ENCODE results near the gene COG6. TPM values are rescaled to one million over a fixed set of nuclear protein-coding genes. Genes with fewer than 3 reads are reported as not detected.

COG6 gene
- polyA plus RNA-seq, 1 of the 3 experiments (the other 2 are of a cell fraction) = 13.1 TPM

GRCh38 chr13:39684531-39685137, 29.2 kb downstream of the COG6 start:
- POLR2A ChIA-PET = no interaction called here
- H3K36me3 ChIP-seq (replicated peaks in 1 of 2; ENCODE audit: control insufficient read depth in 1 of 2, insufficient read depth in 2 of 2, low read length in 1 of 2) = peaks cover 35 to 42% of the 10 kb centered on the region in 2 experiments

DNA sequence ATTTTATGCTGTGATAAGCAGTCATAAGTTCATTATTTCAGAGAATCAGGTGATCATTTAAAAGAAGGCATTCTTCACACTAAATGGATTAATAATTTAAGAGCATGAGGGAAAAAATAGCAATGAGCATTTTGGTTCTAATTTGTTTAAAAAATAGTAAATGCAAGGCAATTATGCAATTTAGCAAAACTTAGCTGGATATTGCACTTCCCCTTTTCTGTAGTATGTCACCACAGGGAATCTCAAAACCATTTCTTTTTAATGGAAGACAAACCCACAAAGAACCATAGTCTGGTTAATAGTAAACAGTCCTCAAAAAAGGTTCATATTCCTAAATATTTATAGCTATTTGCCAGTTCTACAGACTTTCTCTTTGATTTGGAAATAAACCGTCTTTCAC, 30.2 kb downstream of the COG6 start:
- Histone ChIP-seq H3K9me3 (no peaks in the 10 kb centered on the region), H3K27me3 (ENCODE audit: insufficient read depth) (no peaks in the 10 kb centered on the region), H3K79me2 (ENCODE audit: insufficient read depth) (no peaks in the 10 kb centered on the region), H3K4me2 (no peak overlapping the region), H3K27ac (ENCODE audit: low read depth in 2 of 2, low read length in 1 of 2) (no peak overlapping the region), H3K36me3 (replicated peaks in 1 of 2; ENCODE audit: control insufficient read depth in 1 of 2, insufficient read depth in 2 of 2, low read length in 1 of 2) (peaks cover 32 to 39% of the 10 kb centered on the region in 2 experiments), H3K4me3 (ENCODE audit: low read depth in 2 of 2, low read length in 1 of 2) (no peak overlapping the region), H3F3A (replicated peaks; ENCODE audit: insufficient read depth) (peaks cover 14% of the 10 kb centered on the region), H2AFZ (ENCODE audit: low read depth) (no peak overlapping the region), H4K20me1 (ENCODE audit: insufficient read depth) (no peaks in the 10 kb centered on the region), H3K4me1 (ENCODE audit: control insufficient read depth in 1 of 2, insufficient read depth in 2 of 2, low read depth in 1 of 2, low read length in 1 of 2) (no peaks in the 10 kb centered on the region; a peak in 1 of 4 replicates), H3K9me2 (no peaks in the 10 kb centered on the region), H3K9ac (no peak overlapping the region)
- DNase-seq = no peak
- ChIA-PET POLR2A (no interaction called here), CTCF (interaction anchor here (0.6 to 3.9 kb wide), 19 partner anchors 11 to 1092 kb away, joined by 3 to 19 read pairs (median 4); no protein-coding TSS in a partner anchor)
- 92% methylated on average over 1 of the region's 1 CpG for WGBS (ENCODE audit: low lambda C conversion rate)
- TF ChIP-seq EP300 (IDR thresholded peaks at IDR 0.05; ENCODE audit: borderline replicate concordance in 1 of 2, low read depth in 1 of 2, low read length in 1 of 2) (no peak), RCOR1 (IDR thresholded peaks at IDR 0.05; ENCODE audit: low read length) (no peak), CTCF (IDR thresholded peaks at IDR 0.05) (no peak), YY1 (IDR thresholded peaks at IDR 0.05; ENCODE audit: low read depth) (no peak), FOSL2 (IDR thresholded peaks at IDR 0.05; ENCODE audit: borderline replicate concordance, low read depth) (no peak)
- TF ChIP-seq, protein P1, sequence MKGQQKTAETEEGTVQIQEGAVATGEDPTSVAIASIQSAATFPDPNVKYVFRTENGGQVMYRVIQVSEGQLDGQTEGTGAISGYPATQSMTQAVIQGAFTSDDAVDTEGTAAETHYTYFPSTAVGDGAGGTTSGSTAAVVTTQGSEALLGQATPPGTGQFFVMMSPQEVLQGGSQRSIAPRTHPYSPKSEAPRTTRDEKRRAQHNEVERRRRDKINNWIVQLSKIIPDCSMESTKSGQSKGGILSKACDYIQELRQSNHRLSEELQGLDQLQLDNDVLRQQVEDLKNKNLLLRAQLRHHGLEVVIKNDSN (IDR thresholded peaks at IDR 0.05; ENCODE audit: borderline replicate concordance, low read depth) = no peak
- TF ChIP-seq, protein P2, sequence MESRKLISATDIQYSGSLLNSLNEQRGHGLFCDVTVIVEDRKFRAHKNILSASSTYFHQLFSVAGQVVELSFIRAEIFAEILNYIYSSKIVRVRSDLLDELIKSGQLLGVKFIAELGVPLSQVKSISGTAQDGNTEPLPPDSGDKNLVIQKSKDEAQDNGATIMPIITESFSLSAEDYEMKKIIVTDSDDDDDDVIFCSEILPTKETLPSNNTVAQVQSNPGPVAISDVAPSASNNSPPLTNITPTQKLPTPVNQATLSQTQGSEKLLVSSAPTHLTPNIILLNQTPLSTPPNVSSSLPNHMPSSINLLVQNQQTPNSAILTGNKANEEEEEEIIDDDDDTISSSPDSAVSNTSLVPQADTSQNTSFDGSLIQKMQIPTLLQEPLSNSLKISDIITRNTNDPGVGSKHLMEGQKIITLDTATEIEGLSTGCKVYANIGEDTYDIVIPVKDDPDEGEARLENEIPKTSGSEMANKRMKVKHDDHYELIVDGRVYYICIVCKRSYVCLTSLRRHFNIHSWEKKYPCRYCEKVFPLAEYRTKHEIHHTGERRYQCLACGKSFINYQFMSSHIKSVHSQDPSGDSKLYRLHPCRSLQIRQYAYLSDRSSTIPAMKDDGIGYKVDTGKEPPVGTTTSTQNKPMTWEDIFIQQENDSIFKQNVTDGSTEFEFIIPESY (IDR thresholded peaks at IDR 0.05; ENCODE audit: borderline replicate concordance, low read depth) = no peak

More at GRCh38 chr13:39684531-39685137, 29.2 kb downstream of the COG6 start:
- Histone ChIP-seq H3K79me2 (ENCODE audit: insufficient read depth) (no peaks in the 10 kb centered on the region), H3K4me1 (ENCODE audit: control insufficient read depth in 1 of 2, insufficient read depth in 2 of 2, low read depth in 1 of 2, low read length in 1 of 2) (no peaks in the 10 kb centered on the region; a peak in 1 of 4 replicates), H3K4me3 (ENCODE audit: low read depth in 2 of 2, low read length in 1 of 2) (no peak overlapping the region), H2AFZ (ENCODE audit: low read depth) (no peak overlapping the region), H3K27ac (ENCODE audit: low read depth in 2 of 2, low read length in 1 of 2) (no peak overlapping the region), H3K27me3 (ENCODE audit: insufficient read depth) (no peaks in the 10 kb centered on the region), H3K9me3 (no peaks in the 10 kb centered on the region), H3F3A (replicated peaks; ENCODE audit: insufficient read depth) (peaks cover 14% of the 10 kb centered on the region), H3K9ac (no peak overlapping the region), H4K20me1 (ENCODE audit: insufficient read depth) (no peaks in the 10 kb centered on the region), H3K9me2 (no peaks in the 10 kb centered on the region), H3K4me2 (no peak overlapping the region)
- peak; percentile 23 for DNase-seq
- CTCF ChIA-PET = interaction anchor here (0.6 to 3.9 kb wide), 21 partner anchors 12 to 1093 kb away, joined by 3 to 20 read pairs (median 4); no protein-coding TSS in a partner anchor
- 65% methylated on average over 3 of the region's 3 CpGs for WGBS (ENCODE audit: low lambda C conversion rate)
- TF ChIP-seq NRF1 (IDR thresholded peaks at IDR 0.05; ENCODE audit: low read depth, low read length) (no peak), CTCF (IDR thresholded peaks at IDR 0.05) (peak; percentile 67), RAD21 (IDR thresholded peaks at IDR 0.05; ENCODE audit: low read length) (peak; percentile 52), JUND (IDR thresholded peaks at IDR 0.05) (no peak)
